HG03520 (cell line): ENCODE results near the gene TBPL1.

Experiments
- ATAC-seq: cut with Tn5 transposase; IDR thresholded peaks from one replicate; pipeline ENCODE4 v1.9.1; 2021; ENCODE audit warnings: mild to moderate bottlenecking, moderate library complexity; ENCODE audit not compliant: unreplicated experiment

Gene TBPL1

GRCh38 chr6:134005800-134006199, 52.8 kb downstream of the TBPL1 start:
- ATAC-seq, result no peak

- no peak for ATAC-seq
Observed at GRCh38 chr6:134007077-134007476, 54.1 kb downstream of the TBPL1 start.

GRCh38 chr6:134009876-134010275, 56.9 kb downstream of the TBPL1 start:
- no peak for ATAC-seq

GRCh38 chr6:134010400-134010799, 57.4 kb downstream of the TBPL1 start:
- no peak for ATAC-seq

- ATAC-seq, result no peak
Observed at GRCh38 chr6:134010974-134011373, 58.0 kb downstream of the TBPL1 start.

- ATAC-seq, result no peak
Observed at GRCh38 chr6:134014588-134015137, 61.6 kb downstream of the TBPL1 start.

- ATAC-seq, result no peak
Observed at GRCh38 chr6:134015719-134016557, 62.9 kb downstream of the TBPL1 start.

GRCh38 chr6:134016558-134016814, 63.5 kb downstream of the TBPL1 start:
- no peak for ATAC-seq

- no peak for ATAC-seq
Observed at GRCh38 chr6:134020071-134020470, 67.0 kb downstream of the TBPL1 start.

- ATAC-seq, result no peak
Observed at GRCh38 chr6:134020543-134020942, 67.5 kb downstream of the TBPL1 start.

- ATAC-seq, result no peak
Observed at GRCh38 chr6:134020968-134021367, 67.9 kb downstream of the TBPL1 start.

- no peak for ATAC-seq
Observed at GRCh38 chr6:134021396-134022122, 68.5 kb downstream of the TBPL1 start.

- no peak for ATAC-seq
Observed at GRCh38 chr6:134022650-134023049, 69.6 kb downstream of the TBPL1 start.

- ATAC-seq, result no peak
Observed at GRCh38 chr6:134026597-134026996, 73.6 kb downstream of the TBPL1 start.

- ATAC-seq, result no peak
Observed at GRCh38 chr6:134028438-134028837, 75.4 kb downstream of the TBPL1 start.

GRCh38 chr6:134029495-134030455, 76.8 kb downstream of the TBPL1 start:
- ATAC-seq, result no peak

GRCh38 chr6:134031696-134032255, 78.8 kb downstream of the TBPL1 start:
- no peak for ATAC-seq

- no peak for ATAC-seq
Observed at GRCh38 chr6:134034478-134034877, 81.5 kb downstream of the TBPL1 start.

GRCh38 chr6:134034961-134035822, 82.2 kb downstream of the TBPL1 start:
- peak; percentile 14 for ATAC-seq

- peak; percentile 70 for ATAC-seq
Observed at GRCh38 chr6:134035823-134036296, 82.8 kb downstream of the TBPL1 start.
